IgD-negative memory B cell (primary cell): Measurements from ENCODE around the gene SATB1. TPM values are rescaled to one million over a fixed set of nuclear protein-coding genes. Genes with fewer than 3 reads are reported as not detected.
"Not testable (repeated sequence)": the region's sequence is repeated elsewhere in the genome, so short reads cannot be mapped to it uniquely, and the experiment has no call there.

ENCODE experiments used
- H3K27ac Mint-ChIP-seq, 3 donors: one replicate each; pipeline ENCODE4 v1.8.0; 2020 to 2022; ENCODE audit warnings: mild to moderate bottlenecking in 3 of 3, mixed read lengths in 3 of 3, moderate library complexity in 1 of 3
- H3K27me3 Mint-ChIP-seq: one replicate; pipeline ENCODE4 v1.8.0; 2021; ENCODE audit warnings: mixed read lengths
- H3K36me3 Mint-ChIP-seq: one replicate; pipeline ENCODE4 v1.8.0; 2020; ENCODE audit warnings: mild to moderate bottlenecking, mixed read lengths
- H3K4me1 Mint-ChIP-seq, 3 donors: one replicate each; pipeline ENCODE4 v1.8.0; 2020 to 2022; ENCODE audit warnings: mixed read lengths in 3 of 3, mild to moderate bottlenecking in 1 of 3
- H3K4me3 Mint-ChIP-seq, 4 donors: one replicate each; pipeline ENCODE4 v1.8.0; 2020 to 2022; ENCODE audit warnings: mild to moderate bottlenecking in 4 of 4, mixed read lengths in 4 of 4, moderate library complexity in 3 of 4
- H3K9me3 Mint-ChIP-seq, 3 donors: one replicate each; pipeline ENCODE4 v1.8.0; 2020 to 2021; ENCODE audit warnings: mixed read lengths in 3 of 3, mild to moderate bottlenecking in 1 of 3
- polyA plus RNA-seq: library from polyadenylated mRNA; unstranded; fragments of 300-500 nt; fragmentation: Illumina TruSeq; gene quantifications from one replicate; pipeline ENCODE4 v1.2.3, GENCODE V29; 2021

The SATB1 gene
- polyA plus RNA-seq, 1 donor from 2014 or later: 11.5 TPM

- Mint-ChIP-seq H3K4me1 (peaks cover 0 to 1% (median 0%) of the 10 kb centered on the region in 3 donors), H3K27ac (no peak overlapping the region), H3K27me3 (peaks cover 3% of the 10 kb centered on the region), H3K36me3 (no peaks in the 10 kb centered on the region), H3K9me3 (no peaks in the 10 kb centered on the region), H3K4me3 (no peak overlapping the region)
These were observed 87.9 kb downstream of the SATB1 start for GRCh38 chr3:18337231-18337630.

DNA sequence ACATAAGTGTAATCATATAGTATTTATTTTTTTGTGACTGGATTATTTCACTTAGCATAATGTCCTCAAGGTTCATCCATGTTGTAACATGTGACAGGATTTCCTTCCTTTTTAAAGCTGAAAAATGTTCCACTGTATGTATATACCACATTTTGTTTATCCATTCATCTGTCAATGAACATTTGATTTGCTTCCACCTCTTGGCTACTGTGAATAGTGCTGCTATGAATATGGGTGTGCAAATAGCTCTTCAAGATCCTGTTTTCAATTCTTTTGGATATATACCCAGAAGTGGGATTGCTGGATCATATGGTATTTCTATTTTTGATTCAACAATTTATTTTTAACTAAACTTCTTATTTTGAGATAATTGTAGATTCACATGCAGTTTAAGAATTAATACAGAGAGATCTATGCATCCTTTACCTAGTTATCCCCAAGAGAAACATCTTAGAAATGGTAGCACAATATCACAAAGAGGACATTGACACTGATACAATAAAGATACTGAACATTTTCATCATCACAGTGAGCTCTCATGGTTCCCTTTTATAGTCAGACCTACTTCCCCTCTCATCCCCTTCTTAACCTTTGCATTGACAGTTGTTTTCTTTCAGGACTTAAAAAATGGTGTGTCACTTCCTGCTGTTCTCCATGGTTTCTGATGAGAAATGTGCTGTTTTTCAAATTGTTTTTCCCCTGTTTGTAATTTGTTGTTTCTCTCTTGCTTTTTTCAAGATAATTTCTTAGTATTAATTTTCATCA is 90.1 kb downstream of the SATB1 start:
- Mint-ChIP-seq H3K4me1 (peaks cover 0 to 1% (median 0%) of the 10 kb centered on the region in 3 donors), H3K27me3 (peaks cover 3% of the 10 kb centered on the region), H3K27ac (no peak overlapping the region), H3K9me3 (no peaks in the 10 kb centered on the region), H3K4me3 (no peak overlapping the region), H3K36me3 (no peaks in the 10 kb centered on the region)

DNA sequence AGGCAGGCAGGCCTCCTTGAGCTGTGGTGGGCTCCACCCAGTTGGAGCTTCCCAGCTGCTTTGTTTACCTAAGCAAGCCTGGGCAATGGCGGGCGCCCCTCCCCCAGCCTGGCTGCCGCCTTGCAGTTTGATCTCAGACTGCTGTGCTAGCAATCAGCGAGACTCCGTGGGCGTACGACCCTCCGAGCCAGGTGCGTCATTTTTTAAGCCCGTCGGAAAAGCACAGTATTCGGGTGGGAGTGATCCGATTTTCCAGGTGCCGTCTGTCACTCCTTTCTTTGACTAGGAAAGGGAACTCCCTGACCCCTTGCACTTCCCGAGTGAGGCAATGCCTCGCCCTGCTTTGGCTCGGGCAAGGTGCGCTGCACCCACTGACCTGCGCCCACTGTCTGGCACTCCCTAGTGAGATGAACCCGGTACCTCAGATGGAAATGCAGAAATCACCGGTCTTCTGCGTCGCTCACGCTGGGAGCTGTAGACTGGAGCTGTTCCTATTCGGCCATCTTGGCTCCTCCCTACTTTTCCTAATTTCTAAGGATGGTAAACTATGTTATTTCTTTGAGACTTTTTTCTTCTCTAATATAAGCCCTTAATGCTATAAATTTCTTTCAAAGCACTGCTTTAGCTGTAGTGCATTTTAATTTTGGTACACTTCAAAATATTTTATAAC is 94.2 kb downstream of the SATB1 start:
- not testable (repeated sequence) for H3K4me1 Mint-ChIP-seq, H3K27ac Mint-ChIP-seq, H3K27me3 Mint-ChIP-seq, H3K4me3 Mint-ChIP-seq, H3K9me3 Mint-ChIP-seq, H3K36me3 Mint-ChIP-seq

DNA sequence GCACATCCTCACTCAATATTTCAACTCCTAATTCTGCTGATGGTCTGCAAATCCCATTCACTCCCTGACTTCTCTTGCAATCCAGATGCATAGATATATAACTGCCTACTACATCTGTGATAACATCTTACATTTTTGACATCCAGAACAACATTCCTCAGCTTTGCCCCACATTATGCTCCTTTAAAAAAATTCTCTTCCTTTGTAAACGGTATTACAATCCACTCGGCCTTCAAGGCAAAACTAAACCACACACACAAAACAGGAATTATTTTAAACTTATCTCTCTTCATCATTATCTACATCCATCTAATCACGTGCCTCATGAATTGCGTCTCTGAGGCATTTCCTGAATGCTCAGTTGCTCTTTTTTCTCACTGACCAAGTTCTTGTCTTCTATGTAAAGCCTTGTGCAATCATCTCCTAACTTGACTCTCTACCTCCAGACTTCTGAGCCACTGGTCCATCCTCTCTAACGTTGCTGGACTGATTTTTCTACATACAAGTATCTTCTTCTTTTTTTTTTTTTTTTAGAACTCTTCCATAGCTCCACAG is 117.0 kb downstream of the SATB1 start:
- Mint-ChIP-seq H3K4me3 (no peak overlapping the region), H3K4me1 (peaks cover 0 to 4% (median 0%) of the 10 kb centered on the region in 3 donors), H3K27ac (no peak overlapping the region), H3K36me3 (no peaks in the 10 kb centered on the region), H3K9me3 (no peaks in the 10 kb centered on the region), H3K27me3 (no peaks in the 10 kb centered on the region)

DNA sequence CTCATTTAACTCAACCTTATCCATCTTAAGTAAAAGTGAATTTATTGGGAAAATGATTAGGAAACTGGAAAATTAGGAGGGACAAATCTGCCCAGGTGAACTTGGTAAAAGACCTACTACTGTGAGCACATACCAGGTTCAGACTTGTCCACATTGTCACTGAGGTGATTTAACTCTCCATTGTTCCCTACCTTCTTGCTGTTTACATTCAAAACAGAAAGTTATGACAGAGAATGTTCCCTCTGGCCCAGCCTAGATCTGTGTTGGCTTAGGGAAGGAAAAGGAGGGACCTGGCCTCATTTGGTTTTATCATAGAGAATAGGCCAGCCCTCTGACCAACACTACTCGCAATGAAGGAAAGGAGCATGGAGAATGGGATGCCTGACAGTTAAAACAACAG is 117.6 kb downstream of the SATB1 start:
- no peak overlapping the region for H3K4me3 Mint-ChIP-seq
- H3K27me3 Mint-ChIP-seq: no peaks in the 10 kb centered on the region
- H3K9me3 Mint-ChIP-seq: no peaks in the 10 kb centered on the region
- H3K36me3 Mint-ChIP-seq: no peaks in the 10 kb centered on the region
- H3K4me1 Mint-ChIP-seq: peaks cover 0 to 4% (median 0%) of the 10 kb centered on the region in 3 donors
- no peak overlapping the region for H3K27ac Mint-ChIP-seq

DNA sequence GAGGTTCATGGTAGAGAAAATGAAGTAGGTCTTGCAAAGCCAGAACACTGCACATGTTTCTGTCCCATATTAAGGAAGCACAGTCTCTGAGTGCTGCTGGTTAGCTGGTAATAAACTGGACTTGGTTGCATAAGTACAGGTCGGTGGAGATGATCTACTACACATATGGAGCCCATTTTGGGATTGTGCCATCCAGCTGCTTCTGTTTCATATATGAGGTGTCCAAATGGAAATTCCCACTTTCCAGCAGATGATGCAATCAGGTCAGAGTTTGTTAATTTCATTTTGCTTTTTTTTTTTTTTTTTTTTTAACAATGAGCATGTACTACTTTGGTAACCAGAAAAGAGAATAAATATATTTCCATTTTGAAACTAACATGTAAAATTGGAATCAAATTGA is 122.6 kb downstream of the SATB1 start:
- H3K4me1 Mint-ChIP-seq: peaks cover 0 to 2% (median 0%) of the 10 kb centered on the region in 3 donors
- H3K9me3 Mint-ChIP-seq: peaks cover 3 to 6% (median 4%) of the 10 kb centered on the region in 3 donors
- H3K36me3 Mint-ChIP-seq: peaks cover 2% of the 10 kb centered on the region
- H3K27me3 Mint-ChIP-seq: no peaks in the 10 kb centered on the region
- H3K27ac Mint-ChIP-seq: no peak overlapping the region
- H3K4me3 Mint-ChIP-seq: no peak overlapping the region

- H3K27me3 Mint-ChIP-seq: no peaks in the 10 kb centered on the region
- H3K27ac Mint-ChIP-seq: no peak overlapping the region
- H3K9me3 Mint-ChIP-seq: peaks cover 7 to 13% (median 11%) of the 10 kb centered on the region in 3 donors
- no peak overlapping the region for H3K4me3 Mint-ChIP-seq
- H3K4me1 Mint-ChIP-seq: peaks cover 0 to 2% (median 0%) of the 10 kb centered on the region in 3 donors
- H3K36me3 Mint-ChIP-seq: peaks cover 2% of the 10 kb centered on the region
These were observed 123.4 kb downstream of the SATB1 start for GRCh38 chr3:18301781-18302180.

DNA sequence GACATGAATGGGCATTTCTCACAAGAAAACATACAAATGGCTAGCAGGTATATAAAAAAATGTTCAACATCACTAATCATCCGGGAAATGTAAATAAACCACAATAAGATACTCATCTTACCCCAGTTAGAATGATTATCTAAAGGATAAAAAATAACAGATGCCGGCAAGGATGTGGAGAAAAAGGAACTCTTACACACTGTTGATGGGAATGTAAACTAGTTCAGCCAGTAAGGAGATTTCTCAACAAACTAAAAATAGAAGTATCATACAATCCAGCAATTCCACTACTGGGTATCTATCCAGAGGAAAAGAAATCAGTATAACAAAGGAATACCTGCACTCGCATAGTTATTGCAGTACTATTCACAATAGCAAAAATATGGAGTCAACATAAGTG is 124.2 kb downstream of the SATB1 start:
- H3K4me3 Mint-ChIP-seq: no peak overlapping the region
- no peaks in the 10 kb centered on the region for H3K27me3 Mint-ChIP-seq
- H3K36me3 Mint-ChIP-seq: peaks cover 2% of the 10 kb centered on the region
- H3K27ac Mint-ChIP-seq: no peak overlapping the region
- H3K4me1 Mint-ChIP-seq: peaks cover 0 to 2% (median 0%) of the 10 kb centered on the region in 3 donors
- H3K9me3 Mint-ChIP-seq: peaks cover 9 to 17% (median 13%) of the 10 kb centered on the region in 3 donors

DNA sequence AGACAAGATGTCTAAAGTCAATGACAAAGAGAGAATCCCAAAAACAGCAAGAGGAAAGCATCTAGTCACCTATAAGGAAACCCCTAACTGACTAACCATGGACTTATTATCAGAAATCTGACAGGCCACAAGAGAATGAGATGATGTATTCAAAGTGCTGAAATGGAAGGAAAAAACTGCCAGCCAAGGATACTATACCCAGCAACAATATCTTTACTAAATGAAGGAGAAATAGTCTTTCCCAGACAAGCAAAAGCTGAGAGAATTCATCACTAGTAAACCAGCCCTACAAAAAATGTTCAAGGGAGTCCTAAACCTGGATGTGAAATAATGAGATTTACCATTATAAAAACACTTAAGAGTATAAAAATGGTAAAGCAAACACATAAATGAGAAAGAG is 128.0 kb downstream of the SATB1 start:
- Mint-ChIP-seq H3K36me3 (peaks cover 2% of the 10 kb centered on the region), H3K4me3 (no peak overlapping the region), H3K4me1 (no peaks in the 10 kb centered on the region), H3K27me3 (peaks cover 1% of the 10 kb centered on the region), H3K27ac (no peak overlapping the region), H3K9me3 (peaks cover 13 to 20% (median 16%) of the 10 kb centered on the region in 3 donors)
